Cardiac septum (tissue), 1 donor: ENCODE data around the gene AKAP11. TPM values are rescaled to one million over a fixed set of nuclear protein-coding genes. Genes with fewer than 3 reads are reported as not detected.

Experiments
- DNase-seq: peaks from one replicate; pipeline ENCODE4 v3.0.0-alpha.2; 2020; ENCODE audit warnings: low spot score
- intact Hi-C: fragments of 100-400 bp; cut with DNase I; formaldehyde crosslinking; loops from one replicate; pipeline ENCODE4 v1.14.0; 2022
- total RNA-seq: library from RNA; stranded (reverse); fragmentation: NEBNext Ultra II Directional; extraction: Animal tissue kit (Norgen Biotek cat#: 25700); gene quantifications from one replicate; pipeline ENCODE4 v1.2.1, GENCODE V29; 2021
- donor health status: DM: no; HTN: no; CAD: no.

The AKAP11 gene
- total RNA-seq, 1 donor from 2014 or later: 30.6 TPM

DNA sequence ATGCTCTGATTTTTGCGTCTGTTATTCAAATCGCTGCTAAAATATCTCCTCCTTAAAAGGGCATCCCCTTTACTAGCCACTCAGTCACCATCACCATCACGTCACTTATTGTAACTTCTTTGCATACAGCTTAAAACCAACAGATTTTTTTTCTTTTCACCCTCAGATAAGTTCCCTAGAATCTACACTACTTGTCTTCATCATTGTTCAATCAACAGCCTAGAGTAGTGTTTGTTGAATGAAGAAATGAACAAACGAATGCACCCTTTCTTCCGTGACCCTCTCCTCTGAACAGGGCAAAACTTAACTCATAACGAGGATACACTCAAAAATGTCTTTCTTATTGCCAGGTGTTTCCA lies 1.1 kb upstream of the AKAP11 start:
- intact Hi-C loops: no loop called here
- DNase-seq: no peak

- intact Hi-C loops: no loop called here
- peak; percentile 96 for DNase-seq
Observed at GRCh38 chr13:42271337-42272114, 426 bp upstream of the AKAP11 start.

GRCh38 chr13:42272804-42273175 lies 838 bp downstream of the AKAP11 start:
- no peak for DNase-seq
- intact Hi-C loops: no loop called here

DNA sequence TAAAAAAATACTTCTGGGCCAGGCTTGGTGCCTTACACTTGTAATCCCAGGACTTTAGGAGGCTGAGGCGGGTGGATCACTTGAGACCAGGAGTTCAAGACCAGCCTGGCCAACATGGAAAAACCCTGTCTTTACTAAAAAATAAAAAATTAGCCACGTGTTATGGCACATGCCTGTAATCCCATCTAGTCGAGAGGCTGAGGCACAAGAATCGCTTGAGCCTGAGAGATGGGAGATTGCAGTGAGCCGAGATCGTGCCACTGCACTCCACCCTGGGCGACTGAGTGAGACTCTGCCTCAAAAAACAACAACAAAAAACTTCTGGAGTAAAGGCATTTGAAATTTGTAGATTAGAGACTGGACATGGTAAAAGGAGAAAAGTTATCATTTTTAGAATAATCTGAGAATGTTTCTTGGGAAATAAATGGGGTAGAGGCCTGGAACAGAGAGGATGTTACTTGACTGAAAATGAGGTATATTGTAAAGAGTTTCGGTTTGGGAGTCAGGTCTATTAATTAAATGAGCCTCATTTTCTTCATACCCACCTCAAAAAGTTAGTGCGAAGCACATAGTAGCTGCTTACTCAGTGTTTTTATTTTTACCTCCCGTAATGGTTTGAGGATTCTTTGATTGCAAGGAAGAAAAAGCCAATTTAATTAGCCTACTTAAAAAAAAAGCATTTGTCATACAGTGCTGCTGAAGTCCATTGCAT lies 2.6 kb downstream of the AKAP11 start:
- intact Hi-C loops: no loop called here
- DNase-seq: no peak

GRCh38 chr13:42275098-42275471 lies 3.1 kb downstream of the AKAP11 start:
- no peak for DNase-seq
- intact Hi-C loops: no loop called here

DNA sequence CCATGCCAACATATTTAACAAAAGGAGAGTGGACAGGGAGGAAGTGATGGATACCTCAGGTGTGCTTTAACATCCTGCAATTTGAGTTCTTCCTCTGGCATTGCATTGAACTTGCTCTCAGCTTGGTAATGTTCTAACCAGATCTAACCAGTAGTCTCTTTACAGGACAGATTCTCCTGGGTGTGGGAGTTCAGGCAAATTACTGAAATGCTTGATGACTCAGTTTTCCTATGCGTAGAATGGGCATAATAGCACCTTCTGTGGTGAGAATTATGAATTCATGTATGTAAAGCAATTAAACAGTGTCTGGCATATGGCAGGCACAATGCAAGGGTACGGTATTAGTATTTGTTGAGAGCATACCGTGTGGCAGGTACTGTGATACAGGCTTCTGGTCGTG lies 3.6 kb downstream of the AKAP11 start:
- no peak for DNase-seq
- intact Hi-C loops: no loop called here

DNA sequence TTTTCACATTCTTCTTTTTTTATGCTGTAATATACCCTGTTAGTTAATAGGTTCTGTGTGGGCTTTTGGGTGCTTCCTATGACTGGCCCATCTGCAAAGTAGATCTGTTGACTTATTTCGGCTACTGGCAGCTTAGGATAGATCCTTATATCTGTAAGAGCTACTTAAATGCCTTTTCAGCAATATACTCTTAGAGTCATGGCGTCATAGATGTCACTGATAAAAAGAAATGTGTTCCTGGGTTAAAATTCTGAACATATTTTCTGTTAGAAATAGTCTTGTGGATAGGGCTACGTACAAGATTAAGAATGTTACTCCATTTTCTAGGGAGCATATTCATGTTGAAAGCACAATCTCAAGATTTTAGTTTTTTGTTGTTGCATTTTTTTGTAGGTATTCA lies 4.7 kb downstream of the AKAP11 start:
- intact Hi-C loops: no loop called here
- no peak for DNase-seq

GRCh38 chr13:42277618-42278276 lies 5.8 kb downstream of the AKAP11 start:
- no peak for DNase-seq
- intact Hi-C loops: no loop called here

DNA sequence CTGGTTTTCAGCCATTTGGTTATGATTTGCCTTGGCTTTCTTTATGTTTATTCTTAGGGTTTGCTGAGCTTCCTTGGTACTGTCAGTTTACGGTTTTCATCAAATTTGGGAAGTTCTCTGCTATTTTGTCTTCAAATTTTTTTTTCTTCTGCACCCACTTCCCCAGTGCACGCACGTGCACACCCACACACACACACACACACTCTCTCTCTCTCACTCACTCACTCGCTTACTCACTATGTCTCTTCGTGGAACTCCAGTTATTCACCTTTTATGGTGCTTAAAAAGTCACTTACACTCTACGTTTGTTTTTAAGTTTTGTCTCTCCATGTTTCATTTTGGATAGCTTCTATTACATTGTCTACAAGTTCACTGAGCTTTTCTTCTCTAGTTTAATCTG lies 7.1 kb downstream of the AKAP11 start:
- DNase-seq: no peak
- intact Hi-C loops: no loop called here

DNA sequence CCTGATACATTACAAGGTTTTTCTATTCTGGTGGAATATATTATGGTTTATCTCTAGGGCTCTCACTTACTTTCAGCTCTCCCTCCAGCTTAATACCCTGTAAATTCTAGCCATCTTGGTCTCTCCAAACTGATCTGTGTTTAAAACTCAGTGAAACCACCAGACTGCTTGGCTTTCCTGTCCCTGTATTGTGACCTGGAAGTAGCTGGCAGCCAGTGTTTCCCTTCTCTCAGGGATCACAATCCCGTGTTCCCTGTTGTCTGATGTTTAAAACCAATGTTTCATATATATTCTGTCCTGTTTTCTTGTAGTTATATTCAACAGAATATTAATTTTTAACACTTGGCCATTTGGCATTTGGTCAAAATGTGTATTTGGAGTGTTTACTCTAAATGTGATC lies 8.0 kb downstream of the AKAP11 start:
- intact Hi-C loops: no loop called here
- no peak for DNase-seq

DNA sequence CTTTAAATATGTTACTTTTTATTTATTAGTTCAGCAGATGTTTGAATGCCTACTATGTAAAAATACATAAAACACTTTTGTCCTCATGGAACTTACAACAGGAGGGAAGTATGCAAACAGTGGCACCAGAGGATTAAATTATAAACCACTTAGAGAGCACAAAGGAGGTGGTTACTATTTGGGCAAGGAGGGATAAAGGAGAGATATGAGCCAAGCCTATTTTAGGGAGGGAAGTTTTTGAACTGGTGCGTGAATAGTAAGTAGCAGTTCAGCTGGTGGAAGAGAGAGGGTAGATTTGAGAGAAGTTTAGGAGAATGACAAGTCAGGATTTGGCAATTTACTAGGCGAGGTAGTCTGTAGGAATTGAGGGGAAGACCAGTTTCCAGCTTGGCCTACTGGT lies 8.6 kb downstream of the AKAP11 start:
- no peak for DNase-seq
- intact Hi-C loops: no loop called here

GRCh38 chr13:42283574-42283973 lies 11.6 kb downstream of the AKAP11 start:
- no peak for DNase-seq
- intact Hi-C loops: no loop called here

DNA sequence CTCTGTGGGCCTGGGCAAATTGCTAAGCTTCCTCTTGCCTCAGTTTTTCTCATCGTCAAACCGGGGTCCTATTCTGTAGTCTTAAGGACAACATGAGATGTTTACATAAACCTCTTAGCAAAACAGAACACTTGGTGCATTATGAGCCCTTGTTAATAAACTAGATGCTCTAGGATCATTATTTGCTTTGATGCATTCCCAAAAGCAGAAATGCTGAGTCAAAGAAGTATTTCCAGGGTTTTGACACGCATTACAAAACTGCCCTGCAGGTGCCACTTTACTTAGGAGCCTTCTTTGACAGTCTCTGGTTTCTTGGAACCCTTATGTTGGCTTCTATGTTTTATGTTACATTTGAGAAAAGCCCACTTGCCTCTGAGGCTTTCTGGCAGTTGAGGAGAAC lies 12.1 kb downstream of the AKAP11 start:
- intact Hi-C loops: no loop called here
- no peak for DNase-seq

GRCh38 chr13:42298392-42298791 lies 26.4 kb downstream of the AKAP11 start:
- DNase-seq: no peak
- intact Hi-C loops: no loop called here

DNA sequence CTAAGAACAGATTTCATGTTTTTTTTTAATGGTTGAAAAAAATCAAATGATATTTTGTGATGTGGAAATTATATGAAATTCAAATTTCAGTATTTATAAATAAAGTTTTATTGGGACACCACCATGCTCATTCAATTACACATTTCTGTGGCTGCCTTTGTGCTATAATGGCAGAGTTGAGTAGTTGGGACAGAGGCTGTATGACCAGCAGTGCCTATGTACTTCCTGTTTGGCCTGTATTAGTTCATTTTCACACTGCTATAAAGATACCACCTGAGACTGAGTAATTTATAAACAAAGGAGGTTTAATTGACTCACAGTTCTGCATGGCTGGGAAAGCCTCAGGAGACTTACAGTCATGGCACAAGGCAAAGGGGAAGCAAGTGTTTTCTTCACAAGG lies 33.6 kb downstream of the AKAP11 start:
- DNase-seq: no peak
- intact Hi-C loops: no loop called here

GRCh38 chr13:42307461-42307860 lies 35.5 kb downstream of the AKAP11 start:
- intact Hi-C loops: no loop called here

DNA sequence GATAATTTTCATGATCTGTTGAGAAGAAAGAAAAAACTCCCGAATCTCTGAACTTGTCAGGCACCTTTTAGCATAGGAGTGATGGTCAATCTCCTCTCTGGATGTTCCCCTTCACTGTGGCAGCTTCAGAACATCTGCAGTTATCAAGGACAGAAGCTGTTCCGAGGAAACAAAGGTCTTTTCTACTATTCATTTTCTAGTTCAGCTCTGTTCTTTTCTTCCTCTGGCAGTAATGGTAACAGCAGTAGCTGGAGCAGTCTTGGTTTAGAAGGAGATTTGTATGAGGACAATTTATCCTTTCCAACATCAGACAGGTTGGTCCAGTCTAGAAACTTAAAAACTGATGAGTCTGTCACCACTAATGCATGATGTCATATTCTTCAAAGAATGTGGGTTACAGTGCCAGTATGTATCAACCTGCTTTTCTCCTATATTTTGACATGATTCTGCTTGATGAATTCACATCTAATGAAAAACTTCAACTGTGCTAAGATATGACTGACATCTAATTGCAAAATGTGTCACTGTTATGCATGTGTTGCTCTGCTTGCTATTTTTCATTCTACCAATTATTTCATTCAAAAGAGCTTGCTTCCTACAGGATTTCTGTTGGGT lies 41.0 kb downstream of the AKAP11 start:
- DNase-seq: no peak
- intact Hi-C loops: no loop called here

More at GRCh38 chr13:42307461-42307860, 35.5 kb downstream of the AKAP11 start:
- DNase-seq: no peak

- no peak for DNase-seq
- intact Hi-C loops: no loop called here
Observed at GRCh38 chr13:42318570-42318969, 46.6 kb downstream of the AKAP11 start.

- intact Hi-C loops: no loop called here
- no peak for DNase-seq
Observed at GRCh38 chr13:42320375-42320787, 48.4 kb downstream of the AKAP11 start.

DNA sequence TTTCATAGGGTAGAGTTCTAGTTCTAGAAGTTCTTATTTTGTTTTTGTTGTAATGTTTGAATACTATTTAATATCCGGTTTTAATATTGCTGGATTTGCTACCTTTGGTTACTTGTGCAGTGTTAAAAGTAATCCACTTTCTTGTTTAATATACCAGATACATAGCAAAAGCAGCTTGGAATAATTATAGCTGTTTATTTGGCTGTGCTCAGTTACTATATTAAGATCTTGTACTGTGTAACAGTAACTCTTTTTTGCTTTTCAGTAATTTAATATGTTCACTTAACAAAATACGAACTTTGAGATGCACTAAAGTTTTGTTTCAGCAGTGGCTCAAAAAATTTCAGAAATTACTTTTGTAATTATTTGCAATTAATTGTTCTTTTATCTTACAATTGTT lies 50.9 kb downstream of the AKAP11 start:
- intact Hi-C loops: no loop called here
- no peak for DNase-seq

GRCh38 chr13:42324704-42325103 lies 52.8 kb downstream of the AKAP11 start:
- intact Hi-C loops: no loop called here
- DNase-seq: no peak
